Mesodermal cell (in vitro differentiated cells): Measurements from ENCODE around the gene ZFHX3.

ENCODE experiments used
- H3K27ac ChIP-seq: 2 replicates; pipeline ENCODE4 v1.7.0; 2013; ENCODE audit warnings: mild to moderate bottlenecking, low read depth, low read length, moderate library complexity; ENCODE audit not compliant: severe bottlenecking
- H3K36me3 ChIP-seq: 2 replicates; pipeline ENCODE4 v1.7.1; 2013; ENCODE audit warnings: mild to moderate bottlenecking, low read length, moderate library complexity; ENCODE audit not compliant: control insufficient read depth, insufficient read depth
- H3K4me1 ChIP-seq: one replicate; pipeline ENCODE4 v1.7.1; 2013; ENCODE audit warnings: mild to moderate bottlenecking, low read length; ENCODE audit not compliant: insufficient read depth, control insufficient read depth, poor library complexity, severe bottlenecking
- H3K4me3 ChIP-seq: 2 replicates; pipeline ENCODE4 v1.7.0; 2013; ENCODE audit warnings: low read length, control low read depth, mild to moderate bottlenecking; ENCODE audit not compliant: insufficient read depth, poor library complexity, severe bottlenecking; ENCODE audit errors: extremely low read depth
- H3K9me3 ChIP-seq: 2 replicates; pipeline ENCODE4 v1.7.1; 2013; ENCODE audit warnings: mild to moderate bottlenecking, low read length, moderate library complexity; ENCODE audit not compliant: control insufficient read depth
- WGBS, 2 experiments: methylation state at CpG; one replicate each; pipeline ENCODE4 v1.1.5; 2013; ENCODE audit warnings: missing lambda C conversion rate in 2 of 2; ENCODE audit not compliant: insufficient coverage in 2 of 2; 5-methylcytosine and 5-hydroxymethylcytosine counted together

Gene ZFHX3

DNA sequence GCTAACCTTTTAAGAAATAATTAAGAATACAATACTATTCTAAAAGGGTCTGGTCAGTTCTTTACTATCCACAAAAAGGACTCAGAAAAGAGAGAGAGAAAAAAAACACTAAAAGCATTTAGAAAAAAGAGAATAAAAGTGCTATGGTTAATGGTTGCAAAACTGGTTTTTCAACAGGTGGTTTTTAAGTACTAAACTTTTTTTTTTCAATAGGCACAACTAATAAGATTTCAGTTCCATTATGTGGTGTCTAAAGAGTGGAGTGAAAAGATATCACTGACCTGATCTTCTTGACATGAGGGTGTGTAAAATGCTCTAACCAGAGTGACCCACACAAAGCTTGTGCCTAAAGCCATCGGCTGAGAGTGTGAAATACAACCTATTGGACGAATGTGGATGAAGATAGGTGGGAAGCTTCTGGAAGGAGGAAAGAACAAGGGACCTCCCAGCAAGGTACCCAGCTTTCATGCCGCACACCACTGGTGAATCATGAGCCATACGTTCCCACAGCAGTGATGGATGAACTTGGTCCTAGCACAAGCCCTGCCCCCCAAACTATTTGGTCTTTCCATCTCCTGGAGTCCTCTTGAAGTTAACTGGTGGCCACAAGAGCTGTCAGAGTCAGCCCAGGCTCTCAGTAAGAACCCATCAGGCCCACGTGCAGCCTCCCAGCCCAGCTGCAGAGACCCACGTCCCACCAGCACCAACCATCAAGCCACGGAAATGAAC, 103.0 kb downstream of the ZFHX3 start:
- H3K4me3 ChIP-seq: no peak overlapping the region
- peaks cover 3% of the 10 kb centered on the region for H3K4me1 ChIP-seq
- H3K36me3 ChIP-seq: peaks cover 18% of the 10 kb centered on the region
- no peaks in the 10 kb centered on the region for H3K9me3 ChIP-seq
- H3K27ac ChIP-seq: no peak overlapping the region
- WGBS, 2 experiments: 79 to 93% methylated on average over 3 to 6 of the region's 7 CpGs

DNA sequence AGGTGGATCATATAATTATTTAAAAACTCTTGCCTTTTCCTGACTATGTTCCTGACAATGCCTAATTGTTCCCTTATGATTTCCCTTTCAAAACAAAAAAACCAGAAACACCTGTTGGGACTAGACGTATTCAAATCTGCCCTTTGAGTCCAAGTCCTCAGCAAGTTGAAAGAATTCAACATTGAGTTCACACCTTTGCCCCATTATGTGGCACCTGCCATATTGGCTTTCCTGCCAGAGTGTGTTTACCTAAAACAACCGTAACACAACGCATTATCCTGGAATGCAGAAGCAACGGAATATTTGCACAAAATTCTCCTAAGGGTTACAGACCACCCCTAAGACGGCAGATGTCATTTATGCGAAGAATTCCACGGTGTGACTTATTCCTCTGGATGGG, 105.9 kb downstream of the ZFHX3 start:
- peaks cover 17% of the 10 kb centered on the region for H3K4me1 ChIP-seq
- no peak overlapping the region for H3K4me3 ChIP-seq
- H3K9me3 ChIP-seq: no peaks in the 10 kb centered on the region
- no peak overlapping the region for H3K27ac ChIP-seq
- no peaks in the 10 kb centered on the region for H3K36me3 ChIP-seq
- WGBS, 2 experiments: 83 to 96% methylated on average over 7 of the region's 7 CpGs

GRCh38 chr16:72940886-72941285, 107.0 kb downstream of the ZFHX3 start:
- Histone ChIP-seq H3K4me1 (peaks cover 17% of the 10 kb centered on the region), H3K4me3 (no peak overlapping the region), H3K36me3 (no peaks in the 10 kb centered on the region), H3K27ac (no peak overlapping the region), H3K9me3 (no peaks in the 10 kb centered on the region)
- 96 to 100% methylated on average over 3 to 5 of the region's 5 CpGs for WGBS, 2 experiments

DNA sequence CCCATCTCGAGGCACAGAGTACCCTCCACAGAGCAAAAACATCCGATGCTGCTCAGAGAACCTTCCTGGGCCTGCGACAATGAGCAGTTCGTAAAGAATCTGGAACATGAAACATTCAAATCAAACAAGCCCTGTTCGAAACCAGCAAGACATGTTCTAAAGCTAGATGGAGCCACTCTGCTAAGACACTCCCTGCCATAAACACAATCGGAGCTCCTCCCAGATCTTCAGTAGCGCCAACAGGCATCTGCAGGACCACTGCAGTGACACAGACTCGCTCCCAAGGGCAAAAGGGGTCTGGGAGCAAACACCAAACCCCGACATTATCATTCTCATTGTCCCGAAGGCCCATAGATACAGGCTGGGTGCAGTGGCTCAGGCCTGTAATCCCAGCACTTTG, 108.7 kb downstream of the ZFHX3 start:
- Histone ChIP-seq H3K4me3 (no peak overlapping the region), H3K4me1 (peaks cover 14% of the 10 kb centered on the region), H3K36me3 (no peaks in the 10 kb centered on the region), H3K9me3 (no peaks in the 10 kb centered on the region), H3K27ac (no peak overlapping the region)
- 95% methylated on average over 8 to 10 of the region's 10 CpGs for WGBS, 2 experiments

DNA sequence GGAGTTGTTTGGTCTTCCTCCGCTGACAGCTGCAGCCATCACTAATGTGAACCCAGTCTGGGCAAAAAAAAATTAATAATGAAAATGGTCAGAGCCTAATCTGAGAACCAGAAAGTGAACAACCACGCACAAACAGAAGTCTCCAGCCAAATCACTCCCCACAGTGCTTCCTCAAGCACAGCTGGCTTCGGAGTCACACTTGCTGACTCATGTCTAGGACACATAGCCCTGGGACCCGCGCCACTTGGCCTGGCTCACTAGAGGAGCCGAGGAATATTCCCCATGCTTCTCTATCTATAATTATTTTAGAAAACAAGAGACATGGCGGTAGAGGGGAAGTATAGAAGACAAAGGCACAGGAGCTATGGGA, 109.1 kb downstream of the ZFHX3 start:
- Histone ChIP-seq H3K4me3 (no peak overlapping the region), H3K36me3 (no peaks in the 10 kb centered on the region), H3K4me1 (peaks cover 14% of the 10 kb centered on the region), H3K9me3 (no peaks in the 10 kb centered on the region), H3K27ac (no peak overlapping the region)
- 89 to 93% methylated on average over 2 to 4 of the region's 7 CpGs for WGBS, 2 experiments

- H3K9me3 ChIP-seq: no peaks in the 10 kb centered on the region
- WGBS, 2 experiments: 89 to 94% methylated on average over 18 of the region's 22 CpGs
- H3K27ac ChIP-seq: no peak overlapping the region
- H3K4me3 ChIP-seq: no peak overlapping the region
- peaks cover 14% of the 10 kb centered on the region for H3K4me1 ChIP-seq
- no peaks in the 10 kb centered on the region for H3K36me3 ChIP-seq
Observed at GRCh38 chr16:72937916-72938794, 109.8 kb downstream of the ZFHX3 start.

DNA sequence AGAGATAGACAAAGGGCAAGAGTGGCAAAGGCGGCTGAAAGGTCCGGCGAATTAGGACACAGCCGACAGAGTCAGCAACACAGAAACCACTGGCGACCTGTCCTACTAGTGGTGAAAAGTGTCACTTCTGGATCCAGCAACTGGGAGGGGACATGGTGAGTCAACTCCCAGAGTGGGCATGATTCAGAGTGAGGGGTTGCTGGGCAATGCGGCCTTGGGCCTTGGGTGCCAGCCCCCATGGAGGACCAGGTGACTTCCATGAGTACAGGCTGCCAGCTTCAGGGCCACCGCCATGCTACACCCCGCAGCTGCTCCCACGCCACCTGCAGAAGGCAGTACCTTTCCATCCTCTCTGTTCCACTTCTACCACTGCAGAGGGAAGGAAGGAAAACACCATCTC, 110.6 kb downstream of the ZFHX3 start:
- no peaks in the 10 kb centered on the region for H3K36me3 ChIP-seq
- WGBS, 2 experiments: 87 to 92% methylated on average over 9 of the region's 9 CpGs
- H3K9me3 ChIP-seq: no peaks in the 10 kb centered on the region
- no peak overlapping the region for H3K4me3 ChIP-seq
- H3K27ac ChIP-seq: no peak overlapping the region
- H3K4me1 ChIP-seq: peaks cover 14% of the 10 kb centered on the region

DNA sequence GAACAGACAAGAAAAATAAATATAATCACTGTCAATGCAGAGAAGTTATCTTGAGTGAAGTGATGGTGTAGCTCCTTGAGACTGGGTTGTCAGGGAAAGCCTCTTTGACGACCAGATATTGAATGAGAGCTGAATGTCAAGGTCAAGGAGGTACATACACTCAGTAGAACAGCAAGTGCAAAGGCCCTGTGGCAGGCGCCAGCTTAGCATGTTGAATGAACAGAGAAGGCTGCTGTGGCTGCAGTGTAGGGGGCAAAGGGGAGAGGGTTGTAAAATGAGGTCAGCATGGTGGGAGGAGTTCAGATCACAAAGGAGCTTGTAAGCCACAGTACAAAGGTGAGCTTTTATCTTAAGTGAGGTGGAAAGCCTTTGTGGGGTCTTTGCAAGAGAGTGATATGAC, 111.5 kb downstream of the ZFHX3 start:
- H3K27ac ChIP-seq: no peak overlapping the region
- no peaks in the 10 kb centered on the region for H3K9me3 ChIP-seq
- peaks cover 23% of the 10 kb centered on the region for H3K4me1 ChIP-seq
- H3K4me3 ChIP-seq: no peak overlapping the region
- no peaks in the 10 kb centered on the region for H3K36me3 ChIP-seq
- WGBS, 2 experiments: 87 to 98% methylated on average over 2 of the region's 2 CpGs

DNA sequence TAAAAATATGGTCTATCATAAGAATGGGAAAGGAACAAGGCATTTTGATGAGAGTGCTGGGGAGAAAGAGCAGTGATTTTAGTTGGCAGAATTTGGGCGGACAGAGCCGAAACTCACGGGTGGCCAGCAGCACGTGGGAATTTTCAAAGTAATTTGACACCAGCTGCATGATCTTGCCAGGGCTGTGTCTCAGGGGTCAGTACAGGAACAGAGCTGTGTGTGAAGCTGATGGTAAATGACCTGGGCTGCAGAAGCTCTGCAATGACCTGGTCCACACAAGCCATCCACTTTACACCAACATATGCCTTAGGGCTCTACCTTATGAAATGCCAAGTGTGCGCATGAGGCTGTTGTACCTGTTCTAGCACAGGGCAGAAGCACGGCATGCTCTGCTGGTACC, 112.0 kb downstream of the ZFHX3 start:
- no peaks in the 10 kb centered on the region for H3K36me3 ChIP-seq
- H3K27ac ChIP-seq: no peak overlapping the region
- no peaks in the 10 kb centered on the region for H3K9me3 ChIP-seq
- H3K4me1 ChIP-seq: peaks cover 23% of the 10 kb centered on the region
- H3K4me3 ChIP-seq: no peak overlapping the region
- 68 to 70% methylated on average over 5 to 6 of the region's 6 CpGs for WGBS, 2 experiments

- peaks cover 23% of the 10 kb centered on the region for H3K4me1 ChIP-seq
- H3K9me3 ChIP-seq: no peaks in the 10 kb centered on the region
- H3K36me3 ChIP-seq: no peaks in the 10 kb centered on the region
- no peak overlapping the region for H3K27ac ChIP-seq
- H3K4me3 ChIP-seq: no peak overlapping the region
- WGBS, 2 experiments: 95 to 96% methylated on average over 15 to 16 of the region's 17 CpGs
Observed at GRCh38 chr16:72934636-72935403, 113.1 kb downstream of the ZFHX3 start.
